Measurements from ENCODE around the gene PPFIBP1.

PPFIBP1 gene

DNA sequence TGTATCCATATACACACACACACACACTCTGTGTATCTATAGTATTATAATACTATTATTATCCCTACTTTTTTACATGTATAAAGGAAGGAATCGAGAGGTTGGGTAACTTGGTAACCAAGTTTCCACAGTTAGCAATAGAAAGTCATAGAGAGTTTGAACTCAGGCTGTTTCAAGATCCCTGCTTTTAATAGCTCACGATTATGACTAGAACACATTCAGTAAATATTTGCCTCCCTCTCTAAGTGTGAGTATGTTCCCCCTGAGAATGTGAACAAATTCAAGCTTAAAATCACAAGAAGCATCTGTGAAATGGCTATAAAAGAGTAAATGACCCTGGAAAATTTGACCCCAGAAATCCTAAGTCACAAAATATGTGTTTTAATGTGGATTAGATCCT lies 161.3 kb downstream of the PPFIBP1 start:
- Histone ChIP-seq H3K4me2 (ENCODE audit: low read length) (no peak overlapping the region), H3K9me3 (ENCODE audit: control insufficient read depth, low read length) (no peaks in the 10 kb centered on the region), H3K9ac (no peak overlapping the region), H3K27ac (no peak overlapping the region), H3K79me2 (no peaks in the 10 kb centered on the region), H3K4me1 (no peaks in the 10 kb centered on the region), H3K27me3 (ENCODE audit: control insufficient read depth, insufficient read depth, low read length) (no peaks in the 10 kb centered on the region), H3K36me3 (ENCODE audit: control insufficient read depth, insufficient read depth, low read length) (no peaks in the 10 kb centered on the region), H3K4me3 (ENCODE audit: low read depth, low read length) (no peak overlapping the region), H2AFZ (no peak overlapping the region)
- TF ChIP-seq, protein P1, sequence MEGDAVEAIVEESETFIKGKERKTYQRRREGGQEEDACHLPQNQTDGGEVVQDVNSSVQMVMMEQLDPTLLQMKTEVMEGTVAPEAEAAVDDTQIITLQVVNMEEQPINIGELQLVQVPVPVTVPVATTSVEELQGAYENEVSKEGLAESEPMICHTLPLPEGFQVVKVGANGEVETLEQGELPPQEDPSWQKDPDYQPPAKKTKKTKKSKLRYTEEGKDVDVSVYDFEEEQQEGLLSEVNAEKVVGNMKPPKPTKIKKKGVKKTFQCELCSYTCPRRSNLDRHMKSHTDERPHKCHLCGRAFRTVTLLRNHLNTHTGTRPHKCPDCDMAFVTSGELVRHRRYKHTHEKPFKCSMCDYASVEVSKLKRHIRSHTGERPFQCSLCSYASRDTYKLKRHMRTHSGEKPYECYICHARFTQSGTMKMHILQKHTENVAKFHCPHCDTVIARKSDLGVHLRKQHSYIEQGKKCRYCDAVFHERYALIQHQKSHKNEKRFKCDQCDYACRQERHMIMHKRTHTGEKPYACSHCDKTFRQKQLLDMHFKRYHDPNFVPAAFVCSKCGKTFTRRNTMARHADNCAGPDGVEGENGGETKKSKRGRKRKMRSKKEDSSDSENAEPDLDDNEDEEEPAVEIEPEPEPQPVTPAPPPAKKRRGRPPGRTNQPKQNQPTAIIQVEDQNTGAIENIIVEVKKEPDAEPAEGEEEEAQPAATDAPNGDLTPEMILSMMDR (IDR thresholded peaks at IDR 0.05): no peak

DNA sequence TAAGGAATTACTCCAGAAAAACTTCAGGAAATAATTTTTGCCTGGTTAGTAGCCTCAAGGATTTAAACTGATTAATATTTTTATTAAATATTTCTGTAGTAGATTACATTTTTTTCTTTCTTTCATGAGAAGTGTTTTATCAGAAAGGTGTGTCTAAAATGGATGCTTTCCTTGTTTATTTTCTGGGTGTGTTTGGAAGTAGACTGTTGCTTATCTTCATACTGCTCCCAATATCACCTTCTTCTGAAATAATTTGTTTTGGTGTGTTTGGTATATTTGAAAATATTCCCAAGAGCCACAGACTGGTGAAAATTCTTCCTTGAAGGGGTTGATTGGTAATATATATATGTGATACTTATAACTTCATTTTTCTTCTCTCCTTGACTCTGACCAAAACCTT lies 162.1 kb downstream of the PPFIBP1 start:
- H3K27me3 ChIP-seq (ENCODE audit: control insufficient read depth, insufficient read depth, low read length): no peaks in the 10 kb centered on the region
- H3K4me2 ChIP-seq (ENCODE audit: low read length): no peak overlapping the region
- H3K4me3 ChIP-seq (ENCODE audit: low read depth, low read length): no peak overlapping the region
- no peaks in the 10 kb centered on the region for H3K79me2 ChIP-seq
- H3K27ac ChIP-seq: no peak overlapping the region
- TF ChIP-seq, protein P1 (IDR thresholded peaks at IDR 0.05): no peak
- no peaks in the 10 kb centered on the region for H3K4me1 ChIP-seq
- H3K9ac ChIP-seq: no peak overlapping the region
- no peaks in the 10 kb centered on the region for H3K9me3 ChIP-seq (ENCODE audit: control insufficient read depth, low read length)
- H3K36me3 ChIP-seq (ENCODE audit: control insufficient read depth, insufficient read depth, low read length): no peaks in the 10 kb centered on the region
- H2AFZ ChIP-seq: no peak overlapping the region

DNA sequence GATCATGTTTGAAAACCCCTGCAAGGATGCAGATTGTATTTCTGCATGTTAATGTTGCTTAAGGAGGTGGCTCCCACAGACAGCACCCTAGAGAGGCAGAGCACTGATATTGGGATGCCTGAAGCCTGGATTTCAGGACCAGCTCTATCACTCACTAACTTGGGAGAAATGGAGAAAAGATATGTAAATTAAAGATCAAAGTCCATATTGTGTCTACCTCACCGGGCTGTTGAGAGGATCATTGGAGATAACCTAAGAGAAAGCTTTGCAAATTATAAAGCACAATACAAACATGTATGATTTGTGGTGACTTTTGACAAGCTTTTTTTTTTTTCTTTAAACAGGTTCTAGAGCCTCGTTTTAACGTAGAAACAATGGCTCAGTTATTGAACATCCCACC lies 164.7 kb downstream of the PPFIBP1 start:
- H3K9ac ChIP-seq: no peak overlapping the region
- H3K79me2 ChIP-seq: no peaks in the 10 kb centered on the region
- H3K27ac ChIP-seq: no peak overlapping the region
- no peaks in the 10 kb centered on the region for H3K27me3 ChIP-seq (ENCODE audit: control insufficient read depth, insufficient read depth, low read length)
- TF ChIP-seq, protein P1 (IDR thresholded peaks at IDR 0.05): no peak
- H3K4me2 ChIP-seq (ENCODE audit: low read length): no peak overlapping the region
- no peaks in the 10 kb centered on the region for H3K4me1 ChIP-seq
- no peak overlapping the region for H2AFZ ChIP-seq
- H3K4me3 ChIP-seq (ENCODE audit: low read depth, low read length): no peak overlapping the region
- no peaks in the 10 kb centered on the region for H3K9me3 ChIP-seq (ENCODE audit: control insufficient read depth, low read length)
- no peaks in the 10 kb centered on the region for H3K36me3 ChIP-seq (ENCODE audit: control insufficient read depth, insufficient read depth, low read length)

DNA sequence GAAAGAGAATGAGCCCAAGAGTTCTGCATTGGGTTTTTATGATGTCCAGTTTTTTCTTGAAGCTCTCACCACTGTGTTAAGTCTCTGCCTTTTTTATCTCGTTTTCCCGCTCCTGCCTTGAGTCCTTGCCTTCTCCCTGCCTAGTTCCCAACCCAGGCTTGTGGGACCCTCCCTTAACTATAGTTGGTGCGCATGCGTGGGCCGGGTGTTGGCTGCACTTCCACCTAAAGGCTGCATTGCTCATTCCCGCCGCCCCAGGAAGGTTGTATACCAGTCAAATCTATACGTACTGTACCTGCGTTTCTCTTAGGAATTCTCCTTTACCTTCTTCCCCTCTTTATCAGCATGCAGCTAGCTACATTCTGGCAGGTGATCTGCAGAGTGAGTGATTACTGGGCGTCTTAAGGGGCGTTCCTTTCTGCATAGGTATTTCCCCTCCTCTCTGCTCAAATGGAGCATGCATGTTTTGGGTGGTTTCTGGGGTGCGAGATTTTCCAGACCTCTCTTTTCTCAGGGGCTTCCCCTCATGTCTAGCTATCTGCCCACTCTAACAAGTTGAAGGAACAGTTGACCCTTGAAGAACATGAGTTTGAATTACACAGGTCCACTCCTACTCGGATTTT lies 165.7 kb downstream of the PPFIBP1 start:
- Histone ChIP-seq H3K4me1 (no peaks in the 10 kb centered on the region), H3K79me2 (no peaks in the 10 kb centered on the region), H3K27ac (no peak overlapping the region), H3K36me3 (ENCODE audit: control insufficient read depth, insufficient read depth, low read length) (no peaks in the 10 kb centered on the region), H2AFZ (no peak overlapping the region), H3K9ac (no peak overlapping the region), H3K27me3 (ENCODE audit: control insufficient read depth, insufficient read depth, low read length) (no peaks in the 10 kb centered on the region), H3K9me3 (ENCODE audit: control insufficient read depth, low read length) (no peaks in the 10 kb centered on the region), H3K4me2 (ENCODE audit: low read length) (no peak overlapping the region), H3K4me3 (ENCODE audit: low read depth, low read length) (no peak overlapping the region)
- TF ChIP-seq, protein P1 (IDR thresholded peaks at IDR 0.05): no peak

- Histone ChIP-seq H3K27me3 (ENCODE audit: control insufficient read depth, insufficient read depth, low read length) (no peaks in the 10 kb centered on the region), H3K4me3 (ENCODE audit: low read depth, low read length) (no peak overlapping the region), H3K9ac (no peak overlapping the region), H3K27ac (no peak overlapping the region), H2AFZ (no peak overlapping the region), H3K79me2 (no peaks in the 10 kb centered on the region), H3K4me2 (ENCODE audit: low read length) (no peak overlapping the region), H3K4me1 (no peaks in the 10 kb centered on the region), H3K36me3 (ENCODE audit: control insufficient read depth, insufficient read depth, low read length) (no peaks in the 10 kb centered on the region), H3K9me3 (ENCODE audit: control insufficient read depth, low read length) (no peaks in the 10 kb centered on the region)
- TF ChIP-seq, protein P1 (IDR thresholded peaks at IDR 0.05): no peak
Measured at GRCh38 chr12:27693403-27693802, 169.4 kb downstream of the PPFIBP1 start.
